VCaP (cell line): Measurements from ENCODE around the gene DDAH1.

ENCODE experiments used
- H3K27ac ChIP-seq: fragments of 450-650 bp; 2 replicates; pipeline ENCODE4 v1.5.1; 2017
- TF ChIP-seq, protein P1 (sequence below): fragments of 450-650 bp; conservative IDR thresholded peaks from 2 replicates; pipeline ENCODE4 v1.5.1; 2017; ENCODE audit warnings: mild to moderate bottlenecking, moderate library complexity

Gene DDAH1

DNA sequence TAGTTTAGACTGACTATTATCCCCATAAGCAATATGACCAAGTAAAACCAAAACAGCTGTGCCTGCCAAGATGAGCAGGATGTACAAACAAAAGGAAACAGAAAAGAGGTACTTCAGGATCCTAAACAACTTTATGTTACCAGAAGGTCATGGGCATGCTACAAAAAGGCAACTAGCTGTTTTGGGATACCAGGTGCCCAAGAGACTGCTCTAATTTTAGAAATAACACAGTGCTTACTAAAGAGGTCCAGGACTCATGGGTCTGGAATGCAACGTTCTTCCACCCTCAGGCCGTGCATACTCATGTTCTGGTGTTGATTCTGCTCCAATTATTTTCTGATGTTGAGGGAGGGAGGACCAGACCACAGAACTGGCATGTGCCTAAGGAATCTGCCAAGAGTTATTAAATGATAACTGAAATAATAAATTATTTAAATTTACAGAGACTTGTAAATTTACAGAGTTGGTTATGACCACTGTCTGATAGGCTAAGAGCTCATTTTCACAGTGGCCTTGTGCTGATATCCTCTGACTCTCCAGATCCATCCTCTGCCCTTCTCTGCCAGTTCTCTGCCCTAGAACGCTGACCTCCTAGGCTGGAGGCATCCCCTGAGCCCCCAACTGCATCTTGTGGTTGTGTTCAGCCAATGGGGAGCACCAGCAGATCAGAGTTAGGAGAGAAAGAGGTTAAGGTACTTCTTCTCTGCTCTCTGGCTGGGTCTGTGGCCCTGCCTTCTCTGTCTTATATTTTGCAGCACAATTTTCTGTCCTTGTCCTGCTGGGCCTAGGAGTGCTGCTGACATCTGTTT, 150.9 kb downstream of the DDAH1 start:
- TF ChIP-seq, protein P1, sequence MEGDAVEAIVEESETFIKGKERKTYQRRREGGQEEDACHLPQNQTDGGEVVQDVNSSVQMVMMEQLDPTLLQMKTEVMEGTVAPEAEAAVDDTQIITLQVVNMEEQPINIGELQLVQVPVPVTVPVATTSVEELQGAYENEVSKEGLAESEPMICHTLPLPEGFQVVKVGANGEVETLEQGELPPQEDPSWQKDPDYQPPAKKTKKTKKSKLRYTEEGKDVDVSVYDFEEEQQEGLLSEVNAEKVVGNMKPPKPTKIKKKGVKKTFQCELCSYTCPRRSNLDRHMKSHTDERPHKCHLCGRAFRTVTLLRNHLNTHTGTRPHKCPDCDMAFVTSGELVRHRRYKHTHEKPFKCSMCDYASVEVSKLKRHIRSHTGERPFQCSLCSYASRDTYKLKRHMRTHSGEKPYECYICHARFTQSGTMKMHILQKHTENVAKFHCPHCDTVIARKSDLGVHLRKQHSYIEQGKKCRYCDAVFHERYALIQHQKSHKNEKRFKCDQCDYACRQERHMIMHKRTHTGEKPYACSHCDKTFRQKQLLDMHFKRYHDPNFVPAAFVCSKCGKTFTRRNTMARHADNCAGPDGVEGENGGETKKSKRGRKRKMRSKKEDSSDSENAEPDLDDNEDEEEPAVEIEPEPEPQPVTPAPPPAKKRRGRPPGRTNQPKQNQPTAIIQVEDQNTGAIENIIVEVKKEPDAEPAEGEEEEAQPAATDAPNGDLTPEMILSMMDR = no peak
- H3K27ac ChIP-seq = peak overlapping the region; percentile 79

DNA sequence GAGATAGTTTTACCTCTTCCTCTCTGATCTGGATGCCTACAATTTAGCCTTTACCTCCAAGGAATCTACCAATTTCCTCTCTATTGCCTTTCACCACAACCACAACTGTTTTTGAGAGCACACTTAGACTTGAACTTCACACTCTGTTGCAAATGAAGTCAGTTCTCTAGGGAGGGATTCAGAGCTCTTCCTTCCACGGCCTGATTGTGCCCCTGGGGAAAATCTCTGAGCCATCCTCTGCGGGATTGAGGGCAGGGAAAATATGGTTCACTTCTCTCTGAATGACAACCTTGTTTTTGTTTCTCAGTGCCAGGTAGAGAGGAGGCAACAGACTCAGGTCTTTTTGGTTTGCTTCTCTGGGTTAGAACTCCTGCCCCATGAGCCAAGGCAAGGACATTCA, 153.1 kb downstream of the DDAH1 start:
- H3K27ac ChIP-seq = no peak overlapping the region
- TF ChIP-seq, protein P1 = no peak

DNA sequence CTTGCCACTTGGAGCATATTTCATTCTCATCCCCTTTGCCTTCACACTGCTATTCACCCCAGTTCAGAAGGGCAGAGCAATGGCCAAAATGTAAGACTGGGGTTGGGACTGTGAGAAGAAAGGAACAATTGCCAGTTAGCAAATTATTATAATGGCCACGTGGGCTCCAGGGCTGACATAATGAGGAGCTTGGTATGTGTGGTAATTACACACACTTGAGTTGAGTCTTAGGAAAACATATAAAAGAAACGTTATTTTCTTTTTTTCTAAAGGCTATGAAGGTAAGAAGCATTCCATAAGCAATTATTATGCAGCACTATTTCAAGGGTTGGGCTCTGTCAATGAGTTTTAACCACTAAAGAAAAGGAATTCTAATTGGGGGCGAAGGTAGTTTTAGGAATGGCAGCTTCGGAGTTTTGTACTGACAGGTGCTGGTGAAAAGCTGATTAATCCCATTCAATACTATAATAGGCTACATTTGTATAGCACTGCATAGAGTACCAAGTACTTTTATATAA, 156.1 kb downstream of the DDAH1 start:
- TF ChIP-seq, protein P1 = no peak
- H3K27ac ChIP-seq = no peak overlapping the region

DNA sequence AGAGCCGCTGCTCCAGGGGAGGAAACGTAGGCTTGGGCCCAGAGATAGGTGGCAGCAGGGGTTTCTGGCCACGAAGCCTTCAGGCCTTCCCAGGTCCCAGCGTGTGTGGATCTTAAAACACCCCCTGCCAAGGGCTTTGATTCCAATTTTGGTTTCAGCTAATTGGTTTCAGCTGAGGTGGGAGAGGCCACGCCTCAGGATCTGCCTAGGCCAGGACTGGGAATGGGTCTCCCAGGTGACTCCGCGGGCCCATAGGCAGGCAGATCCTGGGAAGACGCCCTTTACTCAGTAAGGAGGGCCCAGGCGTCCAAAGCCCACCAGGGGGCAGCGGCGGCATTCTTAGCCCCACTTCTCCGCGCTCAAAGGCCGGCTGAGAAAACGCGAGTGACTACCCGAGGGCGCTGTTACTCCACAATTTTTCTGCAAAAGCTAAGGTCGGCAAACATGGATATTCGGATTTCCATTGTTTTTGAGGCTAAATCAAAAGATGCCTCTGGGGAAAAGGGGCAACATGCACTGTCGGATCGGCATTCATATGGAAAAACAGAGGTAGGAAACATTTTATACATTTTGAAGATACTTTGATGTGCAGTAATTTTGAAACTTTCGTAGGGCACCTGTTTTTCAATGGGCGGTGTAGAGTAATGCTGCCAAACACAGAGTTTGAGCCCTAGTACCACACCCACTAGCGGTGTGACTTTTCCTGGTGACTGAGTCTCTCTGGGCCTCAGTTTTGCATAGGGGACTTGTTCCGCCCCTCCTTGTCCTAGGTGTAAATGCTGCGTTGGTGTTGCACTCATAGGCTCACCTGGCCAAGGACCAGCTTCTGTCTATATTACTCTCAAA, 156.7 kb downstream of the DDAH1 start:
- H3K27ac ChIP-seq = no peak overlapping the region

DNA sequence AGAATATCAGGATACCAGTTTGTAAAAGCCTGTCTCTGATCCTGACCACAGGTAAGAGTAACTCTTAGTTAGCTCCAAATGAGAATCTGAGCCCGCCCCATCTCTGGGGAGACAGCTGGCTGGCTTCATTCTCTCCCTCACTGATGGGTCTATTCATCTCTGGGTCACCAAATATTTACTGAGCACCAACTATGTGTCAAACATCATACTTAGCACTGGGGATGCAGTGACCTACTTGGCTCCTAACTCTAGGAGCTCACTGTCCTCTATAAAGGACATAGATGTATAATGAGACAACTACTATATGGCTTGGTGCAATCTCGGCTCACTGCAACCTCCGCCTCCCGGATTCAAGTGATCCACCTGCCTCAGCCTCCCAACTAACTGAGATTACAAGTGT, 158.7 kb downstream of the DDAH1 start:
- TF ChIP-seq, protein P1 = no peak
- H3K27ac ChIP-seq = no peak overlapping the region

More for the DNA sequence above, 156.7 kb downstream of the DDAH1 start:
- TF ChIP-seq, protein P1 = peak; percentile 94

DNA sequence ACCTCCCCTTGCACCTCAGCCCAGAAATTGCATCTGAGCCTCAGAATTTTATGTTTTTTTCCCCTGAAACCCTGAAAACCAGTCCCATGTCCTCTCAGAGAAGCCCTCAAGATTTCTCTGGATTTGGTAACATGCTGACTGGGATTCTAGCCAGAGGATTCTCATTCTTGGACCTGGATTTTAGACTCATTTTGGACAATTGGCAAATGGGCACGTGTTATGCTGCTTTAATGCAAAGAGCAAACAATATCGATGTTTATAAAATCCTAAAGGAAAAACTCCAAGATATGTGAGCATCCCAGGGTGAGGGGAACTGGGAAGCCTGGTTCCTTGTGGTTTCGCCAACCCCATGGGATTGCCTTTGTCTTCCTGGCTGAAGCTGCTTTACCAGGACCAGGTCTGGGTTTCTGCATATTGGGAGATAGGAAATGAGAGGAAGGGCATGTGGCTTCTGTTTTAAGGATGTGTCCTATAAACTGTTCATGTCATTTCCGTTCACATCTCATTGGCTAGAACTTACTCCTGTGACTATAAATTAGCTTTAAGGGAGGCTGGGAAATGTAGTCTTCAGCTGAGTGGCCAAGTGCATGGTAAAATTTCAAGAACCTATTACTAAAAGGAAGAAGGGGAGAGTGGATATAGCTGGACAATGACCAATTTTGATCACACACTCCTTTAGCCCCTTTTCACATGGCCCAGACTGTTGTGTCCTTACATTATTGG, 161.4 kb downstream of the DDAH1 start:
- TF ChIP-seq, protein P1 = no peak
- no peak overlapping the region for H3K27ac ChIP-seq
